Measurements from ENCODE around the gene PRELID1. TPM values are rescaled to one million over a fixed set of nuclear protein-coding genes. Genes with fewer than 3 reads are reported as not detected.
A peak's percentile ranks its signal among the peaks of the same experiment; 100 is the strongest.

Gene PRELID1
- total RNA-seq, 1 experiment from 2014 or later: 249 TPM

- DNase-seq (ENCODE audit: low read depth): no peak
Measured at GRCh38 chr5:177313561-177314259, 10.1 kb downstream of the PRELID1 start.

GRCh38 chr5:177314376-177315342 is 11.1 kb downstream of the PRELID1 start:
- no peak for DNase-seq (ENCODE audit: low read depth)

- DNase-seq (ENCODE audit: low read depth): no peak
Measured at GRCh38 chr5:177315411-177315810, 11.8 kb downstream of the PRELID1 start.

DNA sequence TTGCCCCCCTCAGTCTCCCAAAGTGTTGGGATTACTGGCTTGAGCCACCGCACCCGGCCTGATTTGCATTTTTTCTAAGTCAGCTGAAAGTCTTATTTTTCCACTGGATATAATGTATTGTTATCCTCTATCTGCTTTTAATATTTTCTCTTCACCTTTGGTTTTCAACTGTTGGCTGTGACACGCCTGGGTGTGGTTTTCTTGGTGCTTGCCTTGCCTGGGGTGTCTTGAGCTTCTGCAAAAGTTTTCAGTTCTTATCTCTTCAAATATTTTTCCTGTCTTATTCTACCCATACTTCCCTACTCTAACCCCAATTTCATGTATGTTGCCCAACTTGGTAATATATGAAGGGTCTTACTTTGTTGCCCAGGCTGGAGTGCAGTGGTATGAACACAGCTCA is 12.4 kb downstream of the PRELID1 start:
- no peak for DNase-seq (ENCODE audit: low read depth)

DNA sequence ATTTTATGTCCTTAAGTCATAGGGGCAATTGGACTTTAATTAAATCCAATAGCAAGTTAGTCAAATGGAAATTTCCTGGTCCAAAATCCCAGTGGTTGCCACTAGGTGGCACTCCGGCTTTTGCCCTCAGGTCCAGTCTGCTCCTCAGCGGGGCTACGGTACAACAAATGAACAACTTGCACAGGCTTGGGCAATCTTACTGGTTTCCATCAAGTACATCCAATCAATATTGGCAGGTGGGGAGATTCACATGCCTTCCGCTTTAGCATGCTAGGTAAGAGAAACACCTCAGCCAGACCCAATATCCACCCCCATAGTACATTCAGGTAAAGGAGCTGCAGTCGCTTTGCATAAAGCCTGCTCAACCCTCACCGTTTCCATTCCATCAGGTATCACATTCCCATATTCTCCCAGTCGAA is 14.4 kb downstream of the PRELID1 start:
- DNase-seq (ENCODE audit: low read depth): peak; percentile 72

- no peak for DNase-seq (ENCODE audit: low read depth)
Measured at GRCh38 chr5:177319913-177320588, 16.5 kb downstream of the PRELID1 start.

DNA sequence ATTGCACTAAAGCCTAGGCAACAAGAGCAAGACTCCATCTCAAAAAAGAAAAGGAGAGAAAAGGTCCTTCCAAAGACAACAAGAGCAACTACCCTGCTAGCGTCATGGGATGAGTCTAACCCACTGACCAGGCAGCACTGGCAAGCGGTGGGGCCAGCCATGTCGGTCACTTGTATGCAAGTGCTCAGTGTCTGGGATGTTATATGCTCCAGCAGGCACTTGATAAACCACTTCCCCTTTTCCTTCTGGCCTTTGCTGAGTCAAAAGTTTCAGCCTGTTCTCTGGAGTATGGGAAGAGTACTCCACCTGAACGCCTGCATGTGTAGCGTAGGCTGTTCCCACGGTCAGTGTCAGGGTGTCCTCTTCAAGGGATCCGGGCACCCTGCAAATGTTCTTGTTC is 17.3 kb downstream of the PRELID1 start:
- no peak for DNase-seq (ENCODE audit: low read depth)

- DNase-seq (ENCODE audit: low read depth): peak; percentile 20
Measured at GRCh38 chr5:177325868-177326381, 22.3 kb downstream of the PRELID1 start.

- peak; percentile 84 for DNase-seq (ENCODE audit: low read depth)
Measured at GRCh38 chr5:177327539-177328522, 24.2 kb downstream of the PRELID1 start.

DNA sequence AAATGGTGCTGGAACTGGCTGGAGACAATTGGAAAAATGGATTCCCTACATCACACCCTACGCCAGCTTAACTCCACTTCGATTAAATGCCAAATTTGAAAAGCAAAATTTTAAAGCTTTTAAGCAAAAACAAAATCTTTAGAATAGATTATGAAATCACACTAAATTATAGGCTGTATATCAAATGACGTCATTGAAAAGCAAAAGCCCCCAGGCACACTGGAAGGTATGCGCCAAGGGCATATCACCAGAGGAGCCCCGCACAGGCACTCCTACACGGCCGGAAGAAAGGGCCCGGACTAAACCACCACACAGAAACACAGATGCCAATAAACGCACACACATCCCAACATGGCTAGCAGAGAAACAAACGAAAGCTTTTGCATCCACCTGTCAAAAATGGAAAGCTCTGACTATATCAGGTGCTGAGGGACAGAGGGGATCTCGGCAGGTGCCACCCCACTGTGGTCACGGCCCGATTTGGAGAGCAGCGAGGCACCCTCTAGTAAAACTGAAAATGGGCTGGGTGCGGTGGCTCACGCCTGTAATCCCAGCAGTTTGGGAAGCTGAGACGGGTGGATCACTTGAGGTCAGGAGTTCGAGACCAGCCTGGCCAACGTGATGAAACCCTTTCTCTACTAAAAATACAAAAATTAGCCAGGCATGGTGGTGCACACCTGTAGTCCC is 25.1 kb downstream of the PRELID1 start:
- DNase-seq (ENCODE audit: low read depth): peak; percentile 18

GRCh38 chr5:177329883-177330282 is 26.3 kb downstream of the PRELID1 start:
- DNase-seq (ENCODE audit: low read depth): no peak

- DNase-seq (ENCODE audit: low read depth): no peak
Measured at GRCh38 chr5:177330991-177331842, 27.6 kb downstream of the PRELID1 start.

- DNase-seq (ENCODE audit: low read depth): no peak
Measured at GRCh38 chr5:177332031-177332895, 28.7 kb downstream of the PRELID1 start.

GRCh38 chr5:177332896-177333260 is 29.3 kb downstream of the PRELID1 start:
- no peak for DNase-seq (ENCODE audit: low read depth)

- DNase-seq (ENCODE audit: low read depth): no peak
Measured at GRCh38 chr5:177333420-177334154, 30.0 kb downstream of the PRELID1 start.

GRCh38 chr5:177334155-177334551 is 30.6 kb downstream of the PRELID1 start:
- DNase-seq (ENCODE audit: low read depth): no peak
